HUES48 (cell line): Measurements from ENCODE around the gene MTRFR.
"Not testable (repeated sequence)": the region's sequence is repeated elsewhere in the genome, so short reads cannot be mapped to it uniquely, and the experiment has no call there.

Experiments
- H3K27ac ChIP-seq: one replicate; pipeline ENCODE4 v1.7.0; 2013; ENCODE audit warnings: low read depth, low read length, inconsistent platforms
- H3K27me3 ChIP-seq: 2 replicates; pipeline ENCODE4 v1.6.1; 2013; ENCODE audit warnings: mild to moderate bottlenecking, low read length; ENCODE audit not compliant: control insufficient read depth, insufficient read depth
- H3K36me3 ChIP-seq: 2 replicates; pipeline ENCODE4 v1.6.1; 2013; ENCODE audit warnings: low read length; ENCODE audit not compliant: control insufficient read depth, insufficient read depth
- H3K4me1 ChIP-seq: 2 replicates; pipeline ENCODE4 v1.6.1; 2013; ENCODE audit warnings: mild to moderate bottlenecking, low read length; ENCODE audit not compliant: control insufficient read depth, insufficient read depth
- H3K4me3 ChIP-seq: 2 replicates; pipeline ENCODE4 v1.5.1; 2013; ENCODE audit warnings: mild to moderate bottlenecking, low read depth, low read length
- H3K9ac ChIP-seq: 2 replicates; pipeline ENCODE4 v1.6.1; 2013; ENCODE audit warnings: mild to moderate bottlenecking, low read depth, low read length, moderate library complexity
- H3K9me3 ChIP-seq: 2 replicates; pipeline ENCODE4 v1.6.1; 2013; ENCODE audit warnings: low read length; ENCODE audit not compliant: control insufficient read depth, insufficient read depth

The MTRFR gene

GRCh38 chr12:123232807-123233504, at the start of gene MTRFR, which contains the start of gene MPHOSPH9:
Gene MTRFR (plus strand): TSS chr12:123233436. CDS start chr12:123253675, 20,239 bp downstream.
Gene MPHOSPH9 (minus strand): TSS chr12:123233141. CDS start chr12:123230364, 2,777 bp downstream.
- peak within 1 kb of the TSS; percentile 73 for H3K9ac ChIP-seq

GRCh38 chr12:123187637-123188036, 45.6 kb upstream of the MTRFR start:
- Histone ChIP-seq H3K9me3 (no peaks in the 10 kb centered on the region), H3K4me1 (no peaks in the 10 kb centered on the region), H3K27me3 (no peaks in the 10 kb centered on the region), H3K9ac (no peak overlapping the region), H3K27ac (no peak overlapping the region), H3K4me3 (no peak overlapping the region), H3K36me3 (peaks cover 56% of the 10 kb centered on the region)

More at GRCh38 chr12:123232807-123233504, at the start of gene MTRFR, which contains the start of gene MPHOSPH9:
- Histone ChIP-seq H3K4me3 (peak within 1 kb of the TSS; percentile 83), H3K36me3 (peaks cover 15% of the 10 kb centered on the region), H3K4me1 (peaks cover 5% of the 10 kb centered on the region), H3K9me3 (no peaks in the 10 kb centered on the region), H3K27ac (peak within 1 kb of the TSS; percentile 83), H3K27me3 (no peaks in the 10 kb centered on the region)

GRCh38 chr12:123199936-123200335, 33.3 kb upstream of the MTRFR start:
- H3K27ac ChIP-seq = no peak overlapping the region
- no peaks in the 10 kb centered on the region for H3K9me3 ChIP-seq
- H3K9ac ChIP-seq = no peak overlapping the region
- H3K4me1 ChIP-seq = no peaks in the 10 kb centered on the region
- H3K4me3 ChIP-seq = no peak overlapping the region
- no peaks in the 10 kb centered on the region for H3K27me3 ChIP-seq
- H3K36me3 ChIP-seq = peaks cover 48% of the 10 kb centered on the region

- no peaks in the 10 kb centered on the region for H3K27me3 ChIP-seq
- no peak overlapping the region for H3K4me3 ChIP-seq
- no peaks in the 10 kb centered on the region for H3K4me1 ChIP-seq
- H3K36me3 ChIP-seq = peaks cover 48% of the 10 kb centered on the region
- no peak overlapping the region for H3K27ac ChIP-seq
- H3K9me3 ChIP-seq = no peaks in the 10 kb centered on the region
- H3K9ac ChIP-seq = no peak overlapping the region
Measured at GRCh38 chr12:123200414-123200813, 32.8 kb upstream of the MTRFR start.

- not testable (repeated sequence) for H3K9me3 ChIP-seq, H3K4me1 ChIP-seq, H3K27ac ChIP-seq, H3K9ac ChIP-seq, H3K4me3 ChIP-seq, H3K27me3 ChIP-seq
- H3K36me3 ChIP-seq = peaks cover 60% of the 10 kb centered on the region
Measured at GRCh38 chr12:123206794-123207193, 26.4 kb upstream of the MTRFR start.

GRCh38 chr12:123207815-123208214, 25.4 kb upstream of the MTRFR start:
- not testable (repeated sequence) for H3K27me3 ChIP-seq, H3K9me3 ChIP-seq, H3K9ac ChIP-seq, H3K4me3 ChIP-seq, H3K4me1 ChIP-seq, H3K27ac ChIP-seq
- H3K36me3 ChIP-seq = peaks cover 54% of the 10 kb centered on the region

GRCh38 chr12:123223241-123223668, 10.0 kb upstream of the MTRFR start:
- no peak overlapping the region for H3K4me3 ChIP-seq
- peaks cover 65% of the 10 kb centered on the region for H3K36me3 ChIP-seq
- H3K27ac ChIP-seq = no peak overlapping the region
- H3K9me3 ChIP-seq = no peaks in the 10 kb centered on the region
- no peaks in the 10 kb centered on the region for H3K27me3 ChIP-seq
- H3K9ac ChIP-seq = no peak overlapping the region
- no peaks in the 10 kb centered on the region for H3K4me1 ChIP-seq

GRCh38 chr12:123225443-123225842, 7.8 kb upstream of the MTRFR start:
- Histone ChIP-seq H3K36me3 (peaks cover 55% of the 10 kb centered on the region), H3K27me3 (no peaks in the 10 kb centered on the region), H3K9ac (no peak overlapping the region), H3K4me3 (no peak overlapping the region), H3K27ac (no peak overlapping the region), H3K4me1 (no peaks in the 10 kb centered on the region), H3K9me3 (no peaks in the 10 kb centered on the region)

- Histone ChIP-seq H3K36me3 (peaks cover 36% of the 10 kb centered on the region), H3K4me1 (peaks cover 5% of the 10 kb centered on the region), H3K9ac (no peak overlapping the region), H3K4me3 (no peak overlapping the region), H3K27ac (no peak overlapping the region), H3K9me3 (no peaks in the 10 kb centered on the region), H3K27me3 (no peaks in the 10 kb centered on the region)
Measured at GRCh38 chr12:123227581-123228258, 5.5 kb upstream of the MTRFR start.

- H3K4me3 ChIP-seq = no peak overlapping the region
- no peak overlapping the region for H3K9ac ChIP-seq
- H3K27ac ChIP-seq = no peak overlapping the region
- no peaks in the 10 kb centered on the region for H3K9me3 ChIP-seq
- H3K36me3 ChIP-seq = peaks cover 29% of the 10 kb centered on the region
- H3K4me1 ChIP-seq = peaks cover 5% of the 10 kb centered on the region
- H3K27me3 ChIP-seq = no peaks in the 10 kb centered on the region
Measured at GRCh38 chr12:123229051-123229450, 4.2 kb upstream of the MTRFR start.

- Histone ChIP-seq H3K4me3 (peak overlapping the region; percentile 83), H3K9ac (peak overlapping the region; percentile 73; the same call in 1 of the 2 replicates), H3K36me3 (peaks cover 22% of the 10 kb centered on the region; the same call in 1 of the 2 replicates), H3K27ac (peak overlapping the region; percentile 83), H3K9me3 (no peaks in the 10 kb centered on the region), H3K27me3 (no peaks in the 10 kb centered on the region), H3K4me1 (peaks cover 5% of the 10 kb centered on the region)
Measured at GRCh38 chr12:123231931-123232330, 1.3 kb upstream of the MTRFR start.
